ENCODE results near the gene BABAM2. TPM values are rescaled to one million over a fixed set of nuclear protein-coding genes. Genes with fewer than 3 reads are reported as not detected.

Gene BABAM2
- total and polyA plus RNA-seq, 2 experiments from 2014 or later = 28.8 to 43.6 TPM

DNA sequence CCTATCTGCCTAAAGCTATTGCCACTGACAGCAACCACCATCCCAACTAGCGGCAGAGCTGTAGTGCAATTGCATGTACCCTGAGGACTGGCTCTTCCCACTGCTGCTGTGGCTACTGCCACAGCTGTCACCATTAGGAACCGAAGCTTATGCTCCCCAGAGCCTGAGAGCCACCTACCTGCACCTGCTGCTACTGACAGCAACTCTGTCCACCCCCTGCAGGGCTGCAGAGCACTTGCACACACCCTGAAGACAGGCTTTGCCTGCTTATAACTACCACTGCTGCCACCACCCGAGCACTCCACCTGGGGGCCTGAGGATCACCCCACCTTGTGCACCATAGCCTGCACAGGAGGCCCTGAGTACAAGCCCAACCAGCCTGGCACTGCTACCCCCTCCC is 284.5 kb downstream of the BABAM2 start:
- TF ChIP-seq, protein P1, sequence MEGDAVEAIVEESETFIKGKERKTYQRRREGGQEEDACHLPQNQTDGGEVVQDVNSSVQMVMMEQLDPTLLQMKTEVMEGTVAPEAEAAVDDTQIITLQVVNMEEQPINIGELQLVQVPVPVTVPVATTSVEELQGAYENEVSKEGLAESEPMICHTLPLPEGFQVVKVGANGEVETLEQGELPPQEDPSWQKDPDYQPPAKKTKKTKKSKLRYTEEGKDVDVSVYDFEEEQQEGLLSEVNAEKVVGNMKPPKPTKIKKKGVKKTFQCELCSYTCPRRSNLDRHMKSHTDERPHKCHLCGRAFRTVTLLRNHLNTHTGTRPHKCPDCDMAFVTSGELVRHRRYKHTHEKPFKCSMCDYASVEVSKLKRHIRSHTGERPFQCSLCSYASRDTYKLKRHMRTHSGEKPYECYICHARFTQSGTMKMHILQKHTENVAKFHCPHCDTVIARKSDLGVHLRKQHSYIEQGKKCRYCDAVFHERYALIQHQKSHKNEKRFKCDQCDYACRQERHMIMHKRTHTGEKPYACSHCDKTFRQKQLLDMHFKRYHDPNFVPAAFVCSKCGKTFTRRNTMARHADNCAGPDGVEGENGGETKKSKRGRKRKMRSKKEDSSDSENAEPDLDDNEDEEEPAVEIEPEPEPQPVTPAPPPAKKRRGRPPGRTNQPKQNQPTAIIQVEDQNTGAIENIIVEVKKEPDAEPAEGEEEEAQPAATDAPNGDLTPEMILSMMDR (IDR thresholded peaks at IDR 0.05; ENCODE audit: poor library complexity) = no peak
- no peak for TF ChIP-seq EZH2phosphoT487 (IDR thresholded peaks at IDR 0.05; ENCODE audit: low read depth, severe bottlenecking, unreplicated experiment)
- 81% methylated on average over 3 of the region's 3 CpGs for WGBS (ENCODE audit: low lambda C conversion rate, missing lambda C conversion rate)
- no peak overlapping the region for H3K4me3 ChIP-seq
- H4K20me1 ChIP-seq (ENCODE audit: insufficient read depth, poor library complexity, severe bottlenecking) = no peaks in the 10 kb centered on the region
- no peaks in the 10 kb centered on the region for H3K27me3 ChIP-seq
- H3K9me3 ChIP-seq (ENCODE audit: low read depth) = peaks cover 20% of the 10 kb centered on the region
- no peaks in the 10 kb centered on the region for H3K79me2 ChIP-seq
- H3K36me3 ChIP-seq (replicated peaks; ENCODE audit: insufficient read depth, low read depth) = peaks cover 2% of the 10 kb centered on the region
- no peak overlapping the region for H2AFZ ChIP-seq
- no peak overlapping the region for H3K27ac ChIP-seq
- H3K4me1 ChIP-seq (ENCODE audit: insufficient read depth) = peaks cover 21% of the 10 kb centered on the region
- DNase-seq (ENCODE audit: low spot score) = no peak
- no peaks in the 10 kb centered on the region for H3K9me2 ChIP-seq (replicated peaks; ENCODE audit: insufficient read depth)
- H3K4me2 ChIP-seq = no peak overlapping the region

DNA sequence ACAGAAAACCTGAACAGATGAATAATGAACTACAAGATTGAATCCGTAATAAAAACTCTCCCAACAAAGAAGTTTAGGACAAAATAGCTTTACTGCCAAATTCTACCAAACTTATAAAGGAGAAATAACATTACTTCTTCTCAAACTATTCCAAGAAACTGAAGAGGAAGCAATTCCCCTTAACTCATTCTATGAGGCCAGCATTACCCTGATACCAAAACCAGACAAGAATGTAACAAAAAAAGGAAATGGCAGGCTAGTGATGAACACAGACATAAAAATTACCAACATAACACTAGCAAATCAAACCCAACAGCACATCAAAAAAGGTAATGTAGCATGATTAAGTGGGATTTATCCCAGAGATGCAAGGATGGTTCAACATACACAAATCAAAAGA is 288.4 kb downstream of the BABAM2 start:
- Histone ChIP-seq H3K9me2 (replicated peaks; ENCODE audit: insufficient read depth) (no peaks in the 10 kb centered on the region), H3K27me3 (no peaks in the 10 kb centered on the region), H3K79me2 (no peaks in the 10 kb centered on the region), H2AFZ (no peak overlapping the region), H3K4me1 (ENCODE audit: insufficient read depth) (no peaks in the 10 kb centered on the region), H4K20me1 (ENCODE audit: insufficient read depth, poor library complexity, severe bottlenecking) (no peaks in the 10 kb centered on the region), H3K4me2 (no peak overlapping the region), H3K4me3 (no peak overlapping the region), H3K27ac (no peak overlapping the region), H3K36me3 (replicated peaks; ENCODE audit: insufficient read depth, low read depth) (peaks cover 5% of the 10 kb centered on the region), H3K9me3 (ENCODE audit: low read depth) (peaks cover 20% of the 10 kb centered on the region)
- no peak for DNase-seq (ENCODE audit: low spot score)
- TF ChIP-seq EZH2 (IDR thresholded peaks at IDR 0.05; ENCODE audit: borderline replicate concordance) (no peak), EZH2phosphoT487 (IDR thresholded peaks at IDR 0.05; ENCODE audit: low read depth, severe bottlenecking, unreplicated experiment) (no peak)
- TF ChIP-seq, protein P1 (IDR thresholded peaks at IDR 0.05; ENCODE audit: poor library complexity) = no peak
- WGBS (ENCODE audit: low lambda C conversion rate, missing lambda C conversion rate) = 97% methylated on average over 1 of the region's 1 CpG

DNA sequence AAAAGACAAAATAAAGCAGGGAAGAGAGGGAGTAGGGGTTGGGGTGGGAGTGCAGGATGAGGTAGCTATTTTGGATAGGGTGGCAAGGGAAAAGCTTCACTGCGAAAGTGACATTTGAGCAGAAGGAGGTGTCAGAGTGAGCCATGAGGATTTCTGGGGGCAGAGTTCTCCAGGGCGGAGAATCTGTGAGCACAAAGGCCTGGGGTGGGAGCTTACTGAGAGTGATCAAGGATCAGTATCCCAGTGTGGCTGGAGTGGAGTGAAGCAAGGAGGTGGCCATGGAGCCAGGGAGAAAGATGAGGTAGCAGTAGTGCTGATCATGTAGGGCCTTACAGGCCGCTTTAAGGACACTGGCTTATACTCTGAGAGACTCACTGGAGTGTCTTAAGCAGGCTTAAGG is 291.3 kb downstream of the BABAM2 start:
- no peaks in the 10 kb centered on the region for H4K20me1 ChIP-seq (ENCODE audit: insufficient read depth, poor library complexity, severe bottlenecking)
- TF ChIP-seq EZH2 (IDR thresholded peaks at IDR 0.05; ENCODE audit: borderline replicate concordance) = no peak
- no peak for TF ChIP-seq EZH2phosphoT487 (IDR thresholded peaks at IDR 0.05; ENCODE audit: low read depth, severe bottlenecking, unreplicated experiment)
- TF ChIP-seq, protein P1 (IDR thresholded peaks at IDR 0.05; ENCODE audit: poor library complexity) = no peak
- no peak overlapping the region for H2AFZ ChIP-seq
- no peak overlapping the region for H3K4me2 ChIP-seq
- 89% methylated on average over 3 of the region's 3 CpGs for WGBS (ENCODE audit: low lambda C conversion rate, missing lambda C conversion rate)
- H3K4me3 ChIP-seq = no peak overlapping the region
- H3K27me3 ChIP-seq = no peaks in the 10 kb centered on the region
- no peaks in the 10 kb centered on the region for H3K79me2 ChIP-seq
- H3K36me3 ChIP-seq (replicated peaks; ENCODE audit: insufficient read depth, low read depth) = peaks cover 5% of the 10 kb centered on the region
- H3K4me1 ChIP-seq (ENCODE audit: insufficient read depth) = no peaks in the 10 kb centered on the region
- H3K9me2 ChIP-seq (replicated peaks; ENCODE audit: insufficient read depth) = no peaks in the 10 kb centered on the region
- H3K27ac ChIP-seq = no peak overlapping the region
- peaks cover 16% of the 10 kb centered on the region for H3K9me3 ChIP-seq (ENCODE audit: low read depth)
- DNase-seq (ENCODE audit: low spot score) = no peak

DNA sequence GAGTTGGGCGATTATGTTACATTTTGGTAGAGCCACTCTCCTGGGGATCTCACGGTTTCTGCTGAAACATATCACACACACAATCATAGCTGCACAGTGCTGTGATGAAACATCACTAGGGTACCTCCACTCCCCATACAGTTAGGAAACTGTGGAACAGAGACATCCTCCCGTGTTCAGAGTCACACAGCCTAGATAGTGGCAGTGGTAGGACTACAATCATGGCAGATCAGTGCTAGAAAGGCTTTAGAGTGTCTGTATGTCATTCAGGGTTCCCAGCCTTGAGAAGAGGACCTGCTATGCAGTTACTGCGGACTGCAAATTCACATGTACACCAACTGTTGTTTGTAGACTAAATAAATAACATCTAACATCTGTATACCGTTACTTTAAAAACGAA is 291.8 kb downstream of the BABAM2 start:
- peaks cover 5% of the 10 kb centered on the region for H3K36me3 ChIP-seq (replicated peaks; ENCODE audit: insufficient read depth, low read depth)
- H3K9me3 ChIP-seq (ENCODE audit: low read depth) = peaks cover 10% of the 10 kb centered on the region

More for the DNA sequence above, 291.8 kb downstream of the BABAM2 start:
- H4K20me1 ChIP-seq (ENCODE audit: insufficient read depth, poor library complexity, severe bottlenecking) = no peaks in the 10 kb centered on the region
- no peak for DNase-seq (ENCODE audit: low spot score)
- no peaks in the 10 kb centered on the region for H3K9me2 ChIP-seq (replicated peaks; ENCODE audit: insufficient read depth)
- H3K4me2 ChIP-seq = no peak overlapping the region
- no peak overlapping the region for H3K27ac ChIP-seq
- WGBS (ENCODE audit: low lambda C conversion rate, missing lambda C conversion rate) = 85% methylated on average over 6 of the region's 6 CpGs
- H3K79me2 ChIP-seq = no peaks in the 10 kb centered on the region
- TF ChIP-seq EZH2phosphoT487 (IDR thresholded peaks at IDR 0.05; ENCODE audit: low read depth, severe bottlenecking, unreplicated experiment) (no peak), EZH2 (IDR thresholded peaks at IDR 0.05; ENCODE audit: borderline replicate concordance) (no peak)
- TF ChIP-seq, protein P1 (IDR thresholded peaks at IDR 0.05; ENCODE audit: poor library complexity) = no peak
- H3K4me3 ChIP-seq = no peak overlapping the region
- no peak overlapping the region for H2AFZ ChIP-seq
- H3K27me3 ChIP-seq = no peaks in the 10 kb centered on the region
- no peaks in the 10 kb centered on the region for H3K4me1 ChIP-seq (ENCODE audit: insufficient read depth)

Measured in hepatocyte (in vitro differentiated cells).